GM19395 (cell line): ENCODE data around the gene ZNF184.
A peak's percentile ranks its signal among the peaks of the same experiment; 100 is the strongest.

ENCODE experiments used
- ATAC-seq: cut with Tn5 transposase; IDR thresholded peaks from one replicate; pipeline ENCODE4 v1.9.1; 2021; ENCODE audit warnings: mild to moderate bottlenecking, moderate library complexity; ENCODE audit not compliant: unreplicated experiment

The ZNF184 gene

DNA sequence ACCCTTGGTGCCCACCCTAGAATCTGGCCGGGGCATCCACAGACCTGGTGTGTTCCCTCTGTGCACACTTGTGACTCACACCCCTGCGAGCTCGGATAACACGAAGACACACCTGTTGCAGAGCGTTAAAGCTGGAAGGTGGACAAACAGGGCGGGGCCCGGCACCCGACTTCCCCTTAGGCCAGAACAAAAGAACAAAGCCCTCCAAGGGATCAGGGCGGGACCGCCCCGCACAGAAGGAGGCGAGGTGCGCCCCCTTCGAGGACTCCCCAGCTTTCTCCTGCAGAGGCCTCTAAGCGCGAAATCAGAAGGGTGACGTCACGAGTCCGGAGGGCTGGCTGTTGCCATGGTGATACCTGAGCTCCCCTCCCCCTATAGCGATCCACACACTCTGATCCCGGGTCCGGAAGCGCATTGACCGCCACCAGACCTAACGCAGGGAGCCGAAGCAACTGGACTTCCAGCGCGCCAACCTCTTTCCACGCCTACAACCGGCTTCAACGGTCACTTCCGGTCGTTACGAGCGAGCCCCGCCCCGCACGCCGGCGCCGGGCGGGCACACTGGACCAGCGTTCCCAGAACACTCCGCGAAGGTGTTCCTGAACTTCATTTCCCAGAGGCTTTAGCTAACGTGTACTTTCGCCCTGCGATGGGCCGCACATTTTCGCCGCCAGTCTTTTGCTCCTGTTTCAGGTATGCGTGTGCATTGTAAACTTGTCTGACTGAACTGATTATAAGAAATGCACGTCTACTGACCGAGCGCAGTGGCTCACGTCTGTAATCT lies at the start of gene ZNF184:
Gene ZNF184 (minus strand): TSS at position 489 of the 784 bp plus-strand sequence. CDS start 811 bp downstream, outside the sequence.
- ATAC-seq, result peak; percentile 83

GRCh38 chr6:27518881-27519795 lies 46.2 kb upstream of the ZNF184 start:
- peak; percentile 75 for ATAC-seq

DNA sequence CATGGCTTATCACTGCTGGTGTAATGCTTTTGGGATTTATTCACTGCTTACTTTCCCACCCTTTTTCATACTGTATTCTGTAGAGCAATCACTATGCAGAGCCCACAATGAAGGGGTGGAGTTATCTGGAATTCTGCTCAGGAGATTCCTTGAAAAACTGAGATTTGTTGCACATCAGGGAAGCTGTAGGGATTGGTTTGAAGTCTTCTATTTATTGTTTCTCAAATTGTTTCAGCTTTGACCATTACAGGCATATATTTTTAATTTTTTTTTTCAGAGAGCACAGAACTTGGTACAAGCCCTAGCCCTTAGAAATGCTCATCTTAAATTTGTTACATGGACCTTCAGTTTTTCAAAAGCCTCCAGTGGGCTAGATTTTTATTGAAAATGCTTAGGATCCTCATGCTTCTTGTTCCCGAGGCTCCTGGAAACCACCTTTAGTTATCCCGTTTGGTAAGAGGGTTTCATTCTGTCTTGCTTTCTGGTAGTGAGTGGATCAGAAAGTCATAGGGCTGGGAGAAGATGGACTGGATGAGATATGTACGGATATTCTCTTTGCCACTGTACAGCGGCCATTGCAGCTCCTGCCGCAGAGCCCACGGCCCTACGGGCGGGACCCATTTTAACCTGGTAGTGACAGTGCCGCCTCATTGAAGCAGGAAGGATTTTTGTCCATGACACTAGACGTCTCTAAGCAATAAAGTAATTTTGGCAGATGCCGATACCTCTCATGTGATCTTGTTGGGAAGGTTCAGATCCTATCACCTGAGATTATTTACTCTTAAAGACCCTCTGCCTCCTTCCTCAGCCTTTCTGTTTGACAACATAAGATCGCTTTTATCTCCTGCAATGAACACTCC lies 45.3 kb upstream of the ZNF184 start:
- ATAC-seq, result no peak

DNA sequence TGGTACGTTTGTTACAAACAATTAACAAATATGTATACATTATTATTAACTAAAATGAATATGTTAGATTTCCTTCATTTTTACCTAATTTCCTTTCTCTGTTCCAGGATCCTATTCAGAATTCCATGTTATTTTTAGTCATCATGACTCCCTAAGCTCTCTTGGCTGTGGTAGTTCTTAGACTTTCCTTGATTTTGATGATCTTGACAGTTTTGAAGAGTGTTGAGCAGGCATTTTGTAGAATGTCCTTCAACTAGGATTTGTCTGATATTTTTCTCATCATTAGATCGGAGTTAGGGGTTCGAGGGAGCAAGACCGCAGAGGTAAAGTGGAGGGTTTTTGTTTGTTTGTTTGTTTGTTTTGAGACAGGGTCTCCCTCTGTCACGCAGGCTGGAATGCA lies 44.3 kb upstream of the ZNF184 start:
- no peak for ATAC-seq

GRCh38 chr6:27514906-27515495 lies 42.1 kb upstream of the ZNF184 start:
- ATAC-seq, result no peak

DNA sequence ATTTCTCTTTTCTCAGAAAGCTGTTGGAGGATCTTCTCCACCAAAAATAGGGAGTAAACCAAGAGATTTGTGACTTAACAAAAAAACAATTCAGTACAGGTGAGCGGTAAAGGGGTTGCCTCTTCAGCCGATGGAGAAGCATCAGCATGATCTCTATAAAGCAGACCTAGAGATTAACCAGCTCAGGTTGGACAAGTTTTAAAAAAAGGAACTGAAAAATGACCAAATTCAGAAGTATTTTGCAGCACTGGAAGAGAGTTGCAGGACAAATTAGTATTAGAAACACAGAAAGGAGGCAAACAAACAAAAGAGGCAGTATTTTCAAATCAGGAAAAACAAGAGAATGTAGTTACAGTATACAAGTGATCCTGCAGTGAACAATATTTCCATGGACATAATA lies 39.6 kb upstream of the ZNF184 start:
- no peak for ATAC-seq

DNA sequence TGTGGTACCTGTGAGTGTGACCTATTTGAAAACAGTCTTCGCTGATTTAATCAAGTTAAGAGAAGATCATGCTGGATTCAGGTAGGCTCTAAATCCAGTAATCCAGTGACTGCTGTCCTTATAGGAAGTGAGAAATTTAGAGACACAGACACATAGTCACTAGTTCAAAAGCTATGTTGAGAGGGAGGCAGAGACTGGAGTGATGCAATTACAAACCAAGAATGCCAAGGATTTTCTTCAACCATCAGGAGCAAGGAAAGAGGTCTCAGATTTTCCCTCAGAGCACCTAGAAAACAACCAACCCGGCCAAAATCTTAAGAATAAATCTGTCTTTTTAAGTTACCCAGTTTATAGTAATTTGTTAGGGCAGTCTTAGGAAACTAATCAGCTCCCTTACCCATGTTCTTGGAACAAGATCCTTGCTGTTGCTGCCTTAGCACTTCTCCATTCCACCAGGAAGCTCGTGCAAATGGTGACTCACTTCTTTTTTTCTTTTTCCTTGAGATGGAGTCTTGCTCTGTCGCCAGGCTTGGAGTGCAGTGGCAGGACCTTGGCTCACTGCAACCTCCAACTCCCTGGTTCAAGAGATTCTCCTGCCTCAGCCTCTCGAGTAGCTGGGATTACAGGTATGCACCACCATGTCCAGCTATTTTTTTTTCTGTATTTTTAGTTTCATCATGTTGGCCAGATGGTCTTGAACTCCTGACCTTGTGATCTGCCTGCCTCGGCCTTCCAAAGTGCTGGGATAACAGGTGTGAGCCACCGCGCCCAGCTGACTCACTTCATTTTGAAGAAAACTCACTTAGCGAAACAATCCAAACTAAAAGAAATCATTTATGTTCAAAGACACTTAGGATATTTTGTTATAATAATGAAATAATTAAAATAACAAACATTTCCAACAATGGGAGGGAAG lies 34.4 kb upstream of the ZNF184 start:
- ATAC-seq, result no peak

DNA sequence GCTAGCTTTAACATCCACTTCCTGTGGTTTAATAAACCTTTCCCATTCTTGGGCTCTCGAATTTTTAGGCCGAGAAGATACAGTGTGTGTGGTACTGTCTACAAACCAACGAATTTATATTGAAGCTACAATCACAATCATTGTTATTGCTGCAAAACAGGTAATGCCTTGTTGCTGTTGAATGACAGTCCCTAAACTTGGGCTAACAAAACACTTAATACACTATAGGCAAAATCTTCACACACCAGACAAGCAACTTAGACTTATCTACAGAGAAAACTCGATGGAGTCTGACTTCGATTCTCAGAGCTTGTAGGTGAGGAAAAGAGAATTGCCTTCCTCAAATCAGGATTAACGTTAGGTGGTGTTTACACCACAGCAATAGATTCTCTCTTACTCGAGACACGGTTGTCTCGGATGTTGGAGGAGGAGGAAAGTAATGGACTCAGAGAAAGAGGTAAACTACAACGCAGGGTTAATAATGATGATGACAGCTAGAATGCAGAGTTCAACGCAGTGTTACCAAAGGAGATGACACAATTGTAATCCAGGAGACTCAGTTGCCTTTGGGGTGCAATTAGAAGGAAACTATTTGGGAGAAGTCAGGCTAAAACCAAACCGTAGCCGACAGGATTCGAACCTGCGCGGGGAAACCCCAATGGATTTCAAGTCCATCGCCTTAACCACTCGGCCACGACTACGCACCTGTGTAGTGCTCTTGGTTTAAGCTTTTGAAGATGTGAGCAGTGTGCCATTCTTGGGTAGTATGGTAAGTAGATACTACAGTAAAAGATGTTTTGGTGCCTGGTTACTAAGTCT lies 32.5 kb upstream of the ZNF184 start:
- ATAC-seq, result no peak

DNA sequence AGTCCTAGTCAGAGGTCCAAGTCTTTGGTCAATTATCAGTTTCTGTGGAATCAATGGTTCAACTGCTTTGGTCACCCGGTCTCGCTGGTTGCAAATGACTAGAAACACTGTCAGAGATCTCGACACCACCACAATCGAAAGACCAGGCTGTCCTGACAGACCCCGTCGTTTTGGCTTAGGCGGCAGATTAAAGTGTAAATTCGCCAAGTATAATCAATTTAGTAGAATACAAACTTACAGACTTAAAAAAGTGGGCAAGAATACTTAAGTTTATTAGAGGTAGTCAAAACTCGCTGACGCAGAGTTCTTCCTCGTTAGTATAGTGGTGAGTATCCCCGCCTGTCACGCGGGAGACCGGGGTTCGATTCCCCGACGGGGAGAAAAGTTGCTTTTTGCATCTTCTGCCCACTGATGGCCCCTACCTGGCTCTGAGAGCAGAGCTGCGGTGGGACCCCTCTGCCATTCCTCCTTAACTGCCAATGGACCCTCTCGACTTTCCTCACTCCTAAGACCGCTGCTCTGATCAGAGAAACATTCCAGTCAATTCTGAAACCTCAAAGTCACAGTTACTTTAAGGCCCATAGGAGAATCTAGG lies 30.6 kb upstream of the ZNF184 start:
- ATAC-seq, result peak; percentile 45

DNA sequence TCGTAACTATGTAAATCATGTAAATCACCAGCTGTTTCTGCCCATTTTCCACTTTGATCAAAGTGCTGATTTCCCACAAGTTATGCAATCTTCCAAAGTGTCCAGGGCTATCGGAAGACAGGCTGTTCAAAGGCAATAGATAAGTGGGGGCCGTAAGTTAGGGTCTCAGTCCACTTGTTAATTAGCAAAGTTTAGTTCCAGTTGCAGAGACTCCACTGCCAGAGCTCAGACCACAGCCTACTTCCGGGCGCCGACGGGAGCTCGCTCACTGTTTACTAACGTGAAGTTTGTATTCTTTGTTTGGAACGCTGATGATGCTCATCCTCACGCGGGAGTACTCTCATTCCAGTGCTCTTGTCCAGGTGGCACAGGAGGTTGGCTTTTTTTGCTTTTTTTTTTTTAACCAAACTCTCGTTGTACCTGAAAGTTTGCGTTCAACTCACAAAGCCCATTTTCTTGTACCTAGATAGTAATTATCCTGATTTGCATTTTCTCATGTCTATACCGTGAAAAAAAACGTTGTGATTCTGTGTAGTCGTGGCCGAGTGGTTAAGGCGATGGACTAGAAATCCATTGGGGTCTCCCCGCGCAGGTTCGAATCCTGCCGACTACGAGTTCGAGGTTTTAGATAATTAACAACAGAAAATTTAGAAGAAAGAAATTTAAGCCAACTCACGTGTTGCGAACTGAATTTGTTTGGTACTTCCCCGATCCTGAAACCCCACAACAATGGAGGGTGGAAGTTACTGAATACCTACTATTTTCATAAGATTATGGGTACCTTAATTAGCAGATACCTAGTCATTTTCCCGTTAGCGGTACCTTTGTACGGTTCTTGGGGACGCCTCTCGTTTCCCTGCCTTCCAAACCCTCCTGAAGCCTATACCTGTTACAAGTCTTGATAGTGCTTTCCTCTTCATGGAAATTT lies 29.9 kb upstream of the ZNF184 start:
- peak; percentile 70 for ATAC-seq

DNA sequence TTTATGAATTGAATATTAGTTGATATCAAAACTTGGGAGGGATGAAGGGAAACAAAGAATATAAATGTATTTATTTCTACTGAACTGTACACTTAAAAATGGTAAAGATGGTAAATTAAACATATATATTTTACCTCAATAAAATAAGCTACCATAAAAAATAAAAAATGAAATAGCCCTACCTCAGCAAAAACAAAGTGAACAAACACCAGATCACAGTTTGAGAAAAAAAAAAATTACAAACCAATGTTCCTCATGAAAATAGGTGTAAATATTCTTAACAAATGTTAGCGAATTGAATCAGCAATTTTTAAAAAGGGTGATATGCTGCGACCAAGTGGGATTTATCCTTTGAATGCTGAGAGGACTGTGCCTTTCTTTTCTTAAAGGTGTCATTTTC lies 28.3 kb upstream of the ZNF184 start:
- no peak for ATAC-seq

- no peak for ATAC-seq
These were observed 27.3 kb upstream of the ZNF184 start for GRCh38 chr6:27500177-27500576.

DNA sequence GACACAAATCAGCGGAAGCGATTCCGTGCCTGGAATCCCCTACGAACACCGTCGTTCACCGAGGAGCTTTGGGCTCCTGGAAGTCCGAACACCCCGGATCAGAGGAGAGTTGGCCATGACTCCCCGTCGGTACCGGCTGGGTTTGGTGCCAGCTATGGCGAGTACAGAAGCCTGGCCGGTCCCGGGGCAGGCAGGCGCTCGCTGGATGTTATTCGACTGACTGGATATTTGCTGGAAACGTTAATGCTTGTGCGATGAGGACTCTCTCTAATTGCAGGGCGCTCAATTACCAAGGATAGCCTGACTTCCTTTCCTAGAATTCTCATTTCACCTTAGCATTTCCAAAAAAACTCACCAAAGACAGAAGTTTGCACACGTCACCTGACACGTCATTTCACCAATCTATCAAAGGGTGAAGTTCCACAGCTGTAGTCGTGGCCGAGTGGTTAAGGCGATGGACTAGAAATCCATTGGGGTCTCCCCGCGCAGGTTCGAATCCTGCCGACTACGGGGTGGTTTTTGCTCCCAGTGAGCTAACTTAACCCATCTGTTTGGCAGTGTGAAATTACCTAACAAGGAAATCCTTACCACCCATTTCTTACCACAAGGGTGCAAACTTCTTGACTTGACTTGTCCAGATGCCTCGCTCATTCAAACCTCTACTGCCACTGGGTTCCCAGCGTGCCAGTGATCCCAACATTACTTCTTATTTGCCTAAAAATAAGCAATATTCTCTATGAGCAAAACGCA lies 22.7 kb upstream of the ZNF184 start:
- ATAC-seq, result peak; percentile 62

- ATAC-seq, result peak; percentile 22
These were observed 22.1 kb upstream of the ZNF184 start for GRCh38 chr6:27494987-27495385.

DNA sequence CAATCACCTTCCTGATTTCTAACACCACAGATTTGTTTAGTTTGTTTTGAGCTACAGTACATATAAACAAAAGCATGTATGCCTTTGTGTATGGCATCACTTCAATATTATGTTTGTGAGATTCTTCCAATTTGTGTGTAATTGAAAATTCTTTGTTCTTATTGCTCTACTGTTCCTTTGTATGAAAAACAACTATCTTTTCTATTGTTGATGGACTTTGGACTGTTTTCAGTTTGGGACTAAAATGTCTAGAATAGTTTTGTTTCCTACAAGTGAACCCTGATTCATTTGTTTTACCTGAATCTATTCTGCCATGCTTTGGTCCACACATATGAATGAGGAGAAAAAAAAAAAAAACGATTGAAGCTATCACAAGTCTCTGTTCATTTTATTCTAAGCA lies 21.2 kb upstream of the ZNF184 start:
- ATAC-seq, result no peak

DNA sequence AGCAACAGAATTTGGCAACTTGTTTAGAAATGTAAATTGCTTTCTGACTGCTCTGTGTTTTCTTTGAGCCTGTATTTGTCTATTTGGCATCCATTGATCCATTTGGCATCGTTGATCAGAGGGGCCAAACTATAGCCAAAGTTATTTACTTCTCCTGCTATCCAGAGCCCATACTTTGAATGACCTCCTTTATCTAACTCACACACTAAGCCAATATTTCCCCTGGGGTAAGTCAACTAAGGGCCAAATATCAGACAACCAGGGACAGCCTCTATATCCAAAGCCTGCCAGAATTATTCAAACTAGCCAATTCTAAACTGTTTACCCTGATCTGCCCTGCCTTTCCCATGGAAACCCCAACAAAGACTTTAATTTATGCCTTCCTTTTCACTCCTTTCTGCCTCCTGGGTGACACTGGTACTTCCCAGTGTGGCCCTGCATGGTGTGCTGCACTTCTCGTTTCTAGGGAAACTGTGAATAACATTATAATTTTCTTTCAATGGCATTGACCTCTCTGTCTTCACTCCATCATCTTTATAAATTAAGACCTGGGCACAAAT lies 19.8 kb upstream of the ZNF184 start:
- ATAC-seq, result no peak
